CD14-positive monocyte (primary cell): Measurements from ENCODE around the gene TKTL1. TPM values are rescaled to one million over a fixed set of nuclear protein-coding genes. Genes with fewer than 3 reads are reported as not detected.

Experiments used
- DNase-seq, 3 donors: peaks; one replicate each; pipeline ENCODE4 v3.0.0-alpha.2; 2011 to 2022
- H2AFZ ChIP-seq: 2 replicates; pipeline ENCODE4 v1.6.0; 2012; ENCODE audit warnings: mild to moderate bottlenecking, low read depth, low read length, inconsistent platforms; ENCODE audit not compliant: insufficient read depth, poor library complexity, severe bottlenecking
- H3K27ac ChIP-seq, 2 donors: 1 replicate in 1 of 2; 2 replicates in 1 of 2; pipeline ENCODE4 v1.5.1; 2012 to 2013; ENCODE audit warnings: low read length in 2 of 2, control low read depth in 1 of 2, inconsistent platforms in 1 of 2, low read depth in 1 of 2, mild to moderate bottlenecking in 1 of 2
- H3K27me3 ChIP-seq, 2 donors: one replicate each; pipeline versions ENCODE4 v1.6.0 to v1.6.1; 2011 to 2013; ENCODE audit warnings: low read length in 2 of 2; ENCODE audit not compliant: control insufficient read depth in 2 of 2, insufficient read depth in 2 of 2
- H3K36me3 ChIP-seq, 2 donors: replicated peaks in 1 of 2; 1 replicate in 1 of 2; 2 replicates in 1 of 2; pipeline versions ENCODE4 v1.5.1 to v1.6.1; 2012 to 2013; ENCODE audit warnings: low read length in 2 of 2, control low read depth in 1 of 2, inconsistent platforms in 1 of 2, mild to moderate bottlenecking in 1 of 2; ENCODE audit not compliant: insufficient read depth in 2 of 2, control insufficient read depth in 1 of 2
- H3K4me1 ChIP-seq, 2 donors: 1 replicate in 1 of 2; 2 replicates in 1 of 2; pipeline versions ENCODE4 v1.5.1 to v1.6.1; 2012 to 2013; ENCODE audit warnings: low read length in 2 of 2, control low read depth in 1 of 2, inconsistent platforms in 1 of 2, mild to moderate bottlenecking in 1 of 2, moderate library complexity in 1 of 2; ENCODE audit not compliant: insufficient read depth in 2 of 2, control insufficient read depth in 1 of 2
- H3K4me2 ChIP-seq: replicated peaks from 2 replicates; pipeline ENCODE3; 2012; ENCODE audit warnings: low read length, moderate library complexity, mild to moderate bottlenecking; ENCODE audit not compliant: poor library complexity, severe bottlenecking; ENCODE audit errors: extremely low read depth
- H3K4me3 ChIP-seq, 3 experiments: fragments of 200-600 bp in 1 of 3; sonication (generic) in 1 of 3; replicated peaks in 1 of 3; 1 replicate in 2 of 3; 2 replicates in 1 of 3; pipeline ENCODE4 v1.5.1; 2011 to 2013; ENCODE audit warnings: low read length in 3 of 3, mild to moderate bottlenecking in 3 of 3, control low read depth in 2 of 3, low read depth in 2 of 3, inconsistent platforms in 1 of 3, moderate library complexity in 1 of 3
- H3K79me2 ChIP-seq: 2 replicates; pipeline ENCODE4 v1.6.0; 2012; ENCODE audit warnings: mild to moderate bottlenecking, control low read depth, inconsistent platforms, low read length, moderate library complexity; ENCODE audit not compliant: insufficient read depth
- H3K9ac ChIP-seq: 2 replicates; pipeline ENCODE4 v1.6.0; 2017; ENCODE audit warnings: low read length, mild to moderate bottlenecking; ENCODE audit not compliant: insufficient read depth, poor library complexity, severe bottlenecking
- H3K9me3 ChIP-seq, 2 donors: replicated peaks in 1 of 2; 1 replicate in 1 of 2; 2 replicates in 1 of 2; pipeline versions ENCODE4 v1.5.1 to v1.6.1; 2012 to 2013; ENCODE audit warnings: low read length in 2 of 2, control low read depth in 1 of 2; ENCODE audit not compliant: control insufficient read depth in 1 of 2, insufficient read depth in 1 of 2
- H4K20me1 ChIP-seq: 2 replicates; pipeline ENCODE4 v1.6.0; 2012; ENCODE audit warnings: mild to moderate bottlenecking, low read length, control low read depth, moderate library complexity; ENCODE audit not compliant: insufficient read depth
- H3K27ac Mint-ChIP-seq, 7 donors: one replicate each; pipeline ENCODE4 v1.8.0; 2020; ENCODE audit warnings: mild to moderate bottlenecking in 7 of 7, mixed read lengths in 7 of 7, moderate library complexity in 6 of 7, inconsistent platforms in 2 of 7
- H3K27me3 Mint-ChIP-seq, 3 donors: one replicate each; pipeline ENCODE4 v1.8.0; 2021 to 2022; ENCODE audit warnings: low read depth in 3 of 3, mild to moderate bottlenecking in 3 of 3, mixed read lengths in 3 of 3, moderate library complexity in 3 of 3, inconsistent platforms in 1 of 3
- H3K36me3 Mint-ChIP-seq, 2 donors: one replicate each; pipeline ENCODE4 v1.8.0; 2020; ENCODE audit warnings: mixed read lengths in 2 of 2, inconsistent platforms in 1 of 2, mild to moderate bottlenecking in 1 of 2
- H3K4me1 Mint-ChIP-seq: one replicate; pipeline ENCODE4 v1.8.0; 2020; ENCODE audit warnings: mild to moderate bottlenecking, mixed read lengths
- H3K4me3 Mint-ChIP-seq, 2 donors: one replicate each; pipeline ENCODE4 v1.8.0; 2020; ENCODE audit warnings: mild to moderate bottlenecking in 2 of 2, mixed read lengths in 2 of 2, moderate library complexity in 1 of 2
- H3K9me3 Mint-ChIP-seq, 7 donors: one replicate each; pipeline ENCODE4 v1.8.0; 2020 to 2022; ENCODE audit warnings: mixed read lengths in 7 of 7, mild to moderate bottlenecking in 6 of 7, moderate library complexity in 6 of 7, inconsistent platforms in 2 of 7
- WGBS: methylation state at CpG from one replicate; pipeline ENCODE4 v1.1.5; 2013; ENCODE audit warnings: missing lambda C conversion rate; ENCODE audit not compliant: insufficient coverage; 5-methylcytosine and 5-hydroxymethylcytosine counted together
- intact Hi-C, 2 donors: fragments of 100-400 bp; cut with micrococcal nuclease; formaldehyde crosslinking; loops; one replicate each; pipeline versions ENCODE4 v1.15.0 to v1.15.1; 2023
- polyA plus RNA-seq, 3 donors: library from polyadenylated mRNA; depleted of rRNA in 1 of 3; unstranded in 2 of 3; stranded (reverse) in 1 of 3; fragments of 300-500 nt in 2 of 3; fragments of >200 nt in 1 of 3; fragmentation: Illumina TruSeq in 2 of 3; gene quantifications; 1 replicate in 2 of 3; 2 replicates in 1 of 3; pipeline ENCODE4 v1.2.3, GENCODE V29; 2012 to 2021
- TF ChIP-seq, protein P1 (sequence below): fragments of 200-600 bp; IDR thresholded peaks from one replicate; pipeline ENCODE4 v1.8.0; 2022; ENCODE audit warnings: antibody characterized with exemption, mild to moderate bottlenecking

Gene TKTL1
- polyA plus RNA-seq, 3 donors = 0.20 to 1.3 (median 0.60) TPM

DNA sequence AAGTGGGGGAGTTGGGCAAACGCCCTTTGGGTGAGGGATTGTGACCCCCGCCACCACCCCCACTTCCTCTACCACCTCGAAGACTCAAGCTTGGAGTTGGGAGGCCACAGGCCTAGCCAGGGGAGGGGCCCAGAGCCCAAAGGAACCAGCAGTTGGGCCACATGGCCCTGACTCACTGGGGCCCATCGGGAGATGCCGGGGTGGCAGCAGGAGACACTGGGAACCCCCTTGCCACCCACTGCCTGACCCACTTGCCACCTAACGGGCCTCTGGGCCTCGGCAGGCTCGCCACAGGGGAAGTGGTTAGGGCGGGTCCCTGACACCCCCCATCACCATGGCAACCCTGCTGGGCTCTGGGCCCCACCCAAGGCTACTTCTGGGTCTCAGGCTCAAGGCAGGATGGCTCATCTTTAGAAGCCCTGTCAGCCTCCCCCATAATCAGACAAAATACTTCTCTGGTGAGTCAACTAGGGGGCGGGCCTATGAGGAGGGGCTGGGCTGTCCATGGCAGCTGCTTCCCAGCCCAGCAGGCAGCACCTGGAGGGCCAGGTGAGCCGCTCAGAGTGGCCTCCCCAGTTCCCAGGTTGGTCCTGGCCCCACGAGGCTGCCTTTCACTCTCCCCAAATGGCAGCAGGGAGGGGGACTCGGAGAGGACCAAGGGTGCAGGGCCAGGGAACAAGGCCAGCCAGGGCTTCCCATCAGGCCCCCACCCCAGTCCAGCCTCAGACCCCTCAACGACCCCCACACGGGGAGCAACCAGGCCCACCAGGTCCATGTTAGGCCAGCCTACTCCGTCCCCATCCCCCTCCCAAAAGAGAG, 73.2 kb downstream of the TKTL1 start:
- H3K9me3 ChIP-seq = no peaks in the 10 kb centered on the region
- H3K79me2 ChIP-seq = peaks cover 82% of the 10 kb centered on the region
- TF ChIP-seq, protein P1, sequence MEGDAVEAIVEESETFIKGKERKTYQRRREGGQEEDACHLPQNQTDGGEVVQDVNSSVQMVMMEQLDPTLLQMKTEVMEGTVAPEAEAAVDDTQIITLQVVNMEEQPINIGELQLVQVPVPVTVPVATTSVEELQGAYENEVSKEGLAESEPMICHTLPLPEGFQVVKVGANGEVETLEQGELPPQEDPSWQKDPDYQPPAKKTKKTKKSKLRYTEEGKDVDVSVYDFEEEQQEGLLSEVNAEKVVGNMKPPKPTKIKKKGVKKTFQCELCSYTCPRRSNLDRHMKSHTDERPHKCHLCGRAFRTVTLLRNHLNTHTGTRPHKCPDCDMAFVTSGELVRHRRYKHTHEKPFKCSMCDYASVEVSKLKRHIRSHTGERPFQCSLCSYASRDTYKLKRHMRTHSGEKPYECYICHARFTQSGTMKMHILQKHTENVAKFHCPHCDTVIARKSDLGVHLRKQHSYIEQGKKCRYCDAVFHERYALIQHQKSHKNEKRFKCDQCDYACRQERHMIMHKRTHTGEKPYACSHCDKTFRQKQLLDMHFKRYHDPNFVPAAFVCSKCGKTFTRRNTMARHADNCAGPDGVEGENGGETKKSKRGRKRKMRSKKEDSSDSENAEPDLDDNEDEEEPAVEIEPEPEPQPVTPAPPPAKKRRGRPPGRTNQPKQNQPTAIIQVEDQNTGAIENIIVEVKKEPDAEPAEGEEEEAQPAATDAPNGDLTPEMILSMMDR = no peak
- peaks cover 42 to 43% of the 10 kb centered on the region in 2 donors for H3K36me3 ChIP-seq
- WGBS = 0% methylated on average over 1 of the region's 16 CpGs
- H3K27ac Mint-ChIP-seq = peak overlapping the region; percentile 92 to 98 (median 96)
- H3K9ac ChIP-seq = peak overlapping the region; percentile 98
- peak overlapping the region; percentile 61 to 94 (median 88) for H3K4me3 ChIP-seq
- peaks cover 0 to 22% (median 6%) of the 10 kb centered on the region in 7 donors for H3K9me3 Mint-ChIP-seq
- intact Hi-C loops = no loop called here
- peaks cover 42 to 55% of the 10 kb centered on the region in 2 donors for H3K4me1 ChIP-seq
- peak overlapping the region; percentile 72 for H3K4me2 ChIP-seq
- DNase-seq = peak; percentile 96 to 99 (median 97)
- H3K27me3 ChIP-seq = no peaks in the 10 kb centered on the region
- H3K27me3 Mint-ChIP-seq = peaks cover 0 to 10% (median under 1%) of the 10 kb centered on the region in 3 donors
- peaks cover 61% of the 10 kb centered on the region for H4K20me1 ChIP-seq
- peaks cover 18% of the 10 kb centered on the region for H3K4me1 Mint-ChIP-seq
- H2AFZ ChIP-seq = no peak overlapping the region
- peak overlapping the region; percentile 77 to 84 for H3K4me3 Mint-ChIP-seq
- H3K36me3 Mint-ChIP-seq = peaks cover 22 to 46% of the 10 kb centered on the region in 2 donors
- peak overlapping the region; percentile 95 to 100 for H3K27ac ChIP-seq

DNA sequence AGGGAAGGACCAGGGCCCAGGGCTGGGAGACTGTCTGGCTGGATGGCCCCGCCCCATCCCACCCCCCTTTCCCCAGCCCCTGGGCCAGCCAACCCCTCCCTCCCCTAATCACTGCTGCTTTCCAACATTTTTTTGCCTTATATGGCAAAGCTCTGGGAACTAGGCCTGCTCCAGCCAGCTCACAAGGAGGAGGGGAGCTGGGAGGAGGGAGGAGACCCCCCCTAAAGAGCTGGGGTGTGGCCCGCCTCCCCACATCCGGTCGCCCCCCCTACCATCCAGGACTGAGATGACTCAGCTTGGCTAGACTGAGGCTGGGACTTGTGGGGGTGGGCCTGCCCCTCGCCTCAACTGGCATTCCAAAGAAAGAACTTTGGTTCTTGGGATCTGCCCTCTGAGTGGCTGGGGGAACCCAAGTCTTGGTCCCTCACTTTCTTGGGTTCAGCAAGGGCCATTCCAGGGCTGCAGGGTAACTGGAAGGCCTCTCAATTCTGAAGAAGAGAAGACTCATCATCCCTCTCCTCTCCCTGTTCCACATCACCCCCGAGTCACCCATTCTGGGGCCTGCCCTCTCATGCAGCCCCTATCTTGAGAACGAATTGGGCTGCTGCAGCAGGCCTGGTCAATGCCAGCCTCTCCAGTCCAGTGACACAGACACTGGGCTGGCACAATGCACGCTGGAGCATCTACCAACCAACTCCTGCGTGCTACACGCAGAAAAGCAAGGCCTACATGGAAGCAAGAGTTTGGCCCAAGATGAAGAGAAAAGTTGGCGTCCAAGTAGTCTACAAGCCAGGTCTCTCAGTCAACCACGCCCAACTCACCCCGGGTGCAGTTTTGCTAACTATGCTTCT, 74.1 kb downstream of the TKTL1 start:
- Histone ChIP-seq H4K20me1 (peaks cover 55% of the 10 kb centered on the region), H3K9me3 (no peaks in the 10 kb centered on the region), H3K4me3 (peak overlapping the region; percentile 61 to 94 (median 88)), H3K79me2 (peaks cover 76% of the 10 kb centered on the region), H3K9ac (peak overlapping the region; percentile 98), H3K27me3 (no peaks in the 10 kb centered on the region), H3K36me3 (peaks cover 34% of the 10 kb centered on the region in 2 donors), H3K4me1 (peaks cover 47 to 62% of the 10 kb centered on the region in 2 donors), H3K4me2 (peak overlapping the region; percentile 58), H2AFZ (no peak overlapping the region), H3K27ac (peak overlapping the region; percentile 95 to 100)
- WGBS = 0% methylated on average over 2 of the region's 13 CpGs
- H3K36me3 Mint-ChIP-seq = peaks cover 17 to 38% of the 10 kb centered on the region in 2 donors
- H3K4me1 Mint-ChIP-seq = peaks cover 21% of the 10 kb centered on the region
- peaks cover 0 to 25% (median 5%) of the 10 kb centered on the region in 7 donors for H3K9me3 Mint-ChIP-seq
- H3K27ac Mint-ChIP-seq = peak overlapping the region; percentile 96 to 98 (median 97)
- peak; percentile 72 to 80 (median 77) for DNase-seq
- TF ChIP-seq, protein P1 = no peak
- peak overlapping the region; percentile 91 to 97 for H3K4me3 Mint-ChIP-seq
- peaks cover 0 to 10% (median 6%) of the 10 kb centered on the region in 3 donors for H3K27me3 Mint-ChIP-seq
- intact Hi-C loops = loop anchor here in 1 of 2 donors (5.0 kb wide), 1 partner anchor 163 kb away; no protein-coding TSS in a partner anchor
